Measurements from ENCODE around the gene ACY1.

Gene ACY1

DNA sequence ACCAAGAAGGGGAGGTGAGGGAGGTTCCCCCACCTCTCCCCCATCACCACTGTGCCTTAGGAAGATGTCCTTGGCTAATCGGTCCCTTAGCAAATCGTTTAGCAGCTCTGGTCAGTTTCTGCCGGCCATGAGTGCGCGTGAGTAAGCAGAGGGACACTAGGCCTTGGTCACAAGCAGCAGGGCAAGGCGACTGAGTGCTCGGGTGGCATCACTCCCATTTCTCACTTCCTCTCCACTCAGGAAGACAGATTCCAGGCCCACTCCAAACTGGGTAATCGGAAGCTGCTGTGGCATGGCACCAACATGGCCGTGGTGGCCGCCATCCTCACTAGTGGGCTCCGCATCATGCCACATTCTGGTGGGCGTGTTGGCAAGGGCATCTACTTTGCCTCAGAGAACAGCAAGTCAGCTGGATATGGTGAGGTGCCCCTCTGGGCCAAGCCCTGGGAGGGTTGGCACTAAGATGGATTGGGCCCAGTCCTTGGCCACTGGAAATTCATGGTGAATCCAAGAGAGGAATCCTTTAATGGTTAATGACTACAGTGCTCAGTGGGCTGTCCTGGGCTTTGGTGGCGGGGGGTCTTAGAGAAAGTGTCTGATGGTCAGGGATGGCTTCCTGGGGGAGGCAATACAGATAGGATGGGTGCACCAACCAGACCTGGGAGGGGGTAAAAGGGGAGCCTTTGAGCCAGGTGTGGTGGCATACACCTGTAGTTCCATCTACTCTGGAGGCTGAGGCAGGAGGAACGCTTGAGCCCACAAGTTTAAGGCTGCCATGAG is 37.2 kb upstream of the ACY1 start:
- DNase-seq (ENCODE audit: low spot score), result no peak

DNA sequence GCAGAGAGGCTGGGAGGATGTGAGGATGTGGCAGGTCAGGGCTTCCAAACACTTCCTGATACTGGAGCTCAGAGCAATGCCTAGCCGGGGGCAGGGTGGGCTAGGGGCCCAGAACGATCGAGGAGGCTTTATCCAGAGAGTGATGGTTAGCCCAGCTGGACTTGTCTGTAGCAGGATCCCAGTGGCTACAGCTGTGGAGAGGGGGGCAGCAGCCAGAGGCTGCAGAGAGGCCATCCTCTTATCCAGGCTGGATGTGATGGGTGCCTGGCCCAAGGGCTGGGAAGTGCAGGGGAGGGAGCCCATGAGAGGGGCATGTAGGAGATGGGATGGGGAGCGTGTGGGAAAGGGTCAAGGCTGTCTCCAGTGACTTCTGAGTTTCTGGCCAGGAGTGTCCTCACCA is 36.5 kb upstream of the ACY1 start:
- DNase-seq (ENCODE audit: low spot score), result no peak

DNA sequence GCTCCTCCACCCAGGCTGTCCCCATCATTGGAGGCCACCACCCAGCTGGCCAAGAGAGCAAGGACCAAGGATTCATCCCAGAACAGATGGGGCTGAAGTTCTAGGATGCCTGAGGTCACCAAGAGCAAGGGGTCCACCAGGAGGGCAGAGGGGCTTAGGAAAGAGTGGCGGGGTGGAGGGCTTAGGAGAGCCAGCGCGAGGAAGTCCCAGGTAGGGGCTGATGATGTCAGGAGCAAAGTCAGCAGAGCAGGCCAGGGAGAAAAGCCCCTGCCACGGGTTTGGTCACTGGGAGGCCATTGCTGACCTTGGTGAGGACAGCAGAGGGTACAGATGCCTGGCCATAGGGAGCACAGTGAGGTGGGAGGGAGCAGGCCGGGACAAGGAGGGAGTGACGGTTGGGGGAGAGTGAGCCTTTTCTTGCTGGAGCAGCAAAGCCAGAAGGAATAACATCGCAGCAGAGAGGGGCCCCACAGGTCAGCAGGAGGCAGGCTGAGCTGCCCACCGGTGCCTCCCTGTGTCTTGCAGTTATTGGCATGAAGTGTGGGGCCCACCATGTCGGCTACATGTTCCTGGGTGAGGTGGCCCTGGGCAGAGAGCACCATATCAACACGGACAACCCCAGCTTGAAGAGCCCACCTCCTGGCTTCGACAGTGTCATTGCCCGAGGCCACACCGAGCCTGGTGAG is 36.0 kb upstream of the ACY1 start:
- no peak for DNase-seq (ENCODE audit: low spot score)

DNA sequence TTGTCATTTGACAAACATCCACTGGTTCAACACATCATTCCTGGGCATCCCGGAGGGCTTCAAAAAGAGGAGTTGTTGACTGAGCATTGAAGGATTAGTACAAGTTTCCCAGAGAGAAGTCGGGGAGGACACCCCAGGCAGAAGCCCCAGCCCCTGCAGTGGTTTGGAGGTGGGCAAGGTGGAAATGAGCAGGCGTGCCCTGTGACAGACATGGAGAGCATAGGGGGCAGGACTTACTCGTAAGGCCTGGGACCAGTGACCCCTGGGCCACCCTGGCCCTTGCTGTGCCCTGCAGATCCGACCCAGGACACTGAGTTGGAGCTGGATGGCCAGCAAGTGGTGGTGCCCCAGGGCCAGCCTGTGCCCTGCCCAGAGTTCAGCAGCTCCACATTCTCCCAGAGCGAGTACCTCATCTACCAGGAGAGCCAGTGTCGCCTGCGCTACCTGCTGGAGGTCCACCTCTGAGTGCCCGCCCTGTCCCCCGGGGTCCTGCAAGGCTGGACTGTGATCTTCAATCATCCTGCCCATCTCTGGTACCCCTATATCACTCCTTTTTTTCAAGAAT is 35.2 kb upstream of the ACY1 start:
- DNase-seq (ENCODE audit: low spot score), result no peak

DNA sequence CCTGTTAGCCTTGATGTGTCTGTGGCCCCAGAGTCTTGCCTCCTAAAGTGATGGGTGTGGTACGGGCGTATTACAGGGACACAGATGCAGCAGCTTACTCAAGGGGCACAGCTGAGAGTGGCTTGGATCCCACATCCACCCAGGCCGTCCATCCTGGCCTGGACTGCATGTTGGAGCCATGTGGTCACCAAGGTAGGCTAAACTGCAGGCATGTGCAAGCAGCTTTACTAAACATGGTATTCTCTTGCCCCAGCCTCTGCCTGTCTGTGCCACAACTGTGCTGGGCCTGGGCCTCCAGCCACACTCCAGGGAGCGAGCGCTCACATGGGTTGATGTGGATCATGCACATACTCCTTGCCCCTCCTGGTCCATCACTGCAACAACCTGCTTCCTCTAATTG is 34.2 kb upstream of the ACY1 start:
- DNase-seq (ENCODE audit: low spot score), result no peak

DNA sequence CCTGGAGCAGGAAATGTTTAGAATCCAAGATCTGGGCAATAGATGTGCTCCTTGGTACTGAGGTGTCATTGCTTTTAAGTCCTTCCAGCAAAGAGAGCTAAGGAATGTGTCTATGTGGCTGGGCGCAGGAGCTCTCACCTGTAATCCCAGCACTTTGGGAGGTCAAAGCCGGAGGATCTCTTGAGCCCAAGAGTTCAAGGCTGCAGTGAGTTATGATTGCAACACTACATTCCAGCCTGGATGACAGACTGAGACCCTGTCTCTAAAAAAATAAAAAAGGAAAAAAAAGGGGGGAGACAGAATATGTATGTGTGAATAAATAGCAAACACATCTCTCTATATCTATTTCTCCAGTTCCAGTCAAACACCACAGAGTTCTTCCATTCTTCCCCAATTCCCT is 32.4 kb upstream of the ACY1 start:
- no peak for DNase-seq (ENCODE audit: low spot score)

DNA sequence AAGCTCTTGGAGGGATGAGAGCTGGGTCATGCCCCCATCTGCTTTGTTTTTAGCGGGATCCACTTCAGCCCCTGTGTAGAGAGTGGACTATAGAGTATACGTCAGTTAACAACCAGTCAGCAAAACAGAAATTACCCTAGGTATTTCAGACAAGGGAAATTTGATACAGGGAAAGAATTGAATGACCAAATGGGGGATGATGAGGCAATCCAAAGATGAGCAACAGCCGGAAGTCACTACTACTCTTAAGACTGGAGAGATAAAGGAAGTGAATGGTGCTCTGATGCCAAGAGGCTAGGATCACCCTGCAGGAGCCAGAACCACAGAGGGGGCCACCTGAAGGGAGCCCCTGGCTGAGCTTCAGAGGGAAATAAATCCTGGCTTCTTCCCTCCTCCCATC is 29.9 kb upstream of the ACY1 start:
- DNase-seq (ENCODE audit: low spot score), result no peak

DNA sequence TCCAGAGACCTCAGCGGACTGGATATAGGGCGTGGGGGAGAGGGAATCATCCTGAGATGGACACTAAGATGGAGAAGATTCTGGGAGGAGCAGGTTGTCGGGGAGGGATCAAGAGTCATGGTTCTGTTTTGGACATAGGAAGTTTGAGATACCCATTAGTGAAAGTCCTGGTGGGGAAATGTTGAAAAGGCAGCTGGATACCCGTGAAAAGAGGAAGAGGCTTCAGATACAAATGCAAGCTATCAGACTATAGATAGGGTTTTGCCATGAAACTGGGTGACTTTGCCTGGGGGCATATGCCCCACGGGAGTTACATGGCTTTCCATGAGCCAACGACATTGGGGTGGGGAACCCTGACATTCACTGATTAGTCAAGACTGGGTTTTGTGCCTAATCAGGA is 29.2 kb upstream of the ACY1 start:
- DNase-seq (ENCODE audit: low spot score), result no peak

DNA sequence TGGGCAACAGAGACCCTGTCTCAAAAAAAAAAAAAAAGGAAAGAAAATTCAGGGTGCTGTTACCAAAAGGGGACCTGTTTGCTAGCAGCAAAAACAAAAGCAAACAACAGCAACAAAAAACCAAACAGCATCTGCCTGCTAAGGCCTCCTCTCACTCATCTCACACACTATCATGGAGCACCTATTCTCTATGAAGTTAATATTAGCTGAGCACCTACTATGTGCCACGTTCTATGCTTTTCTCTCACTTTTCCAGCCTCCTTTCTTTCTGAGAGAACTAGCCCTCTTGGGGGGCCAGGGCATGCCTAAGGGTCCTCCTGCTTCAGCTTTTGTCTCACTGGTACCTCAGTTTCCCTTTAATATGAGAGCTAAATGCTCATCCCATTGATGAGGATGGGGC is 28.6 kb upstream of the ACY1 start:
- DNase-seq (ENCODE audit: low spot score), result no peak

DNA sequence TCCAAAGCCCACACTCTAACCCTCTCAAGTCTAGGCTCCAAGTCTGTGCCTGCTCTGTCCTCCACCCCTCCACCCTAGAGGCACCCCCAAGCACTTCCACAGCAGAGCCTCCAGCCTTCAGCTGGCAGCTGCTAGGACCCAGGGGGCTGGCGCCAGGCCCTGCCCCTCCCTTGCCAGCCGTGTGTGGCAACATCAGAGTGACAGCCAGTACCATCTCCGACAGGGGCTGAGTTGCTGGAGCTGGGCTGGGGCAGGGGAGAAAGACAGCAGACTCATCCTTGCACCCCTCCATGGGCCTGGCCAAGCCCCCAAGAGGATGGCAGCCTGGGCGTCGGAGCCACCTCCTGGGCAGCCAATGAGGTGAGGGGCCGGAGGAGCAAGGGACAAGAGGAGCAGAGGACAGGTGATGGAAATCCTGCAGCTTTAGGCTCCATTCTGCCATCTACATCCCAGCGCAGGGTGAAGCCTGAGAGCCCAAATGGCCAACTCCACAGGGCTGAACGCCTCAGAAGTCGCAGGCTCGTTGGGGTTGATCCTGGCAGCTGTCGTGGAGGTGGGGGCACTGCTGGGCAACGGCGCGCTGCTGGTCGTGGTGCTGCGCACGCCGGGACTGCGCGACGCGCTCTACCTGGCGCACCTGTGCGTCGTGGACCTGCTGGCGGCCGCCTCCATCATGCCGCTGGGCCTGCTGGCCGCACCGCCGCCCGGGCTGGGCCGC is 28.0 kb upstream of the ACY1 start, which contains the start of gene GPR62:
TSS of gene GPR62 (plus strand) at position 207 of the 718 bp plus-strand sequence. CDS start at position 479, 272 bp downstream.
- no peak for DNase-seq (ENCODE audit: low spot score)

DNA sequence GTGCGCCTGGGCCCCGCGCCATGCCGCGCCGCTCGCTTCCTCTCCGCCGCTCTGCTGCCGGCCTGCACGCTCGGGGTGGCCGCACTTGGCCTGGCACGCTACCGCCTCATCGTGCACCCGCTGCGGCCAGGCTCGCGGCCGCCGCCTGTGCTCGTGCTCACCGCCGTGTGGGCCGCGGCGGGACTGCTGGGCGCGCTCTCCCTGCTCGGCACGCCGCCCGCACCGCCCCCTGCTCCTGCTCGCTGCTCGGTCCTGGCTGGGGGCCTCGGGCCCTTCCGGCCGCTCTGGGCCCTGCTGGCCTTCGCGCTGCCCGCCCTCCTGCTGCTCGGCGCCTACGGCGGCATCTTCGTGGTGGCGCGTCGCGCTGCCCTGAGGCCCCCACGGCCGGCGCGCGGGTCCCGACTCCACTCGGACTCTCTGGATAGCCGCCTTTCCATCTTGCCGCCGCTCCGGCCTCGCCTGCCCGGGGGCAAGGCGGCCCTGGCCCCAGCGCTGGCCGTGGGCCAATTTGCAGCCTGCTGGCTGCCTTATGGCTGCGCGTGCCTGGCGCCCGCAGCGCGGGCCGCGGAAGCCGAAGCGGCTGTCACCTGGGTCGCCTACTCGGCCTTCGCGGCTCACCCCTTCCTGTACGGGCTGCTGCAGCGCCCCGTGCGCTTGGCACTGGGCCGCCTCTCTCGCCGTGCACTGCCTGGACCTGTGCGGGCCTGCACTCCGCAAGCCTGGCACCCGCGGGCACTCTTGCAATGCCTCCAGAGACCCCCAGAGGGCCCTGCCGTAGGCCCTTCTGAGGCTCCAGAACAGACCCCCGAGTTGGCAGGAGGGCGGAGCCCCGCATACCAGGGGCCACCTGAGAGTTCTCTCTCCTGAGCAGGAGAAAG is 27.2 kb upstream of the ACY1 start:
- no peak for DNase-seq (ENCODE audit: low spot score)

DNA sequence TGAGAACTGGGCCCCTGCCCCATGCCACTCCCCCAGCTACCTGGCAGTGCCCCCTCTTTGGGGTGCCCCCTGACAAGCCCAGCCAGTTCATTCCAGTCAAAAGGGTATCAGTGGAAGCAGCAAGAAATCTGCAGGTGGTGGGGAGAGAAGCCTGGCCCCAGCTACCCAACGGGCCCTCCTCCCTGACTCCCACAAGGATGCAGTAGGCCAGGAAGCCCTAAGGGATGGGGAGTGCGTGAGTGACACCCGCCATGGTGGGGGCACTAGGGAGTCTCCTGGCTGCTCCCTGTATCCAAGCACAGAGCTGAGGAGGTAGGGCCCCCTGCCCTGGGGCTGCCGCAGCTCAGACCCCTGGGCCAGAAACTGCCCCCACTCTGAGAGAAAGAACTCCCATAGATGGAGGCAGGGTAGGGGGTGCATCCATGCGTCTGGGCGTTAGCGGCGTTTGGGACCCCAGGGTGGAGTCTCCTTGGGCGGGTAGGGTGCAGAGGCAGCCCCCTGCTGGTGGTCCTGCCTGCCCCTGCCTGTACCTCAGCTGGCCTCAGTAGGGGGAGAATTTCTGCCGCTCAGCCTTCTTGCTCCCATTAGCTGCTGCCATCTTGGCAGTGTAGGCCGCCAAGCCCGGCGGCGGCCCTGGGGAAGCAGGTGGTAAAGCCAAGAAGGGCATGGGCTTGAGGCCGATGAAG is 25.7 kb upstream of the ACY1 start:
- DNase-seq (ENCODE audit: low spot score), result no peak

DNA sequence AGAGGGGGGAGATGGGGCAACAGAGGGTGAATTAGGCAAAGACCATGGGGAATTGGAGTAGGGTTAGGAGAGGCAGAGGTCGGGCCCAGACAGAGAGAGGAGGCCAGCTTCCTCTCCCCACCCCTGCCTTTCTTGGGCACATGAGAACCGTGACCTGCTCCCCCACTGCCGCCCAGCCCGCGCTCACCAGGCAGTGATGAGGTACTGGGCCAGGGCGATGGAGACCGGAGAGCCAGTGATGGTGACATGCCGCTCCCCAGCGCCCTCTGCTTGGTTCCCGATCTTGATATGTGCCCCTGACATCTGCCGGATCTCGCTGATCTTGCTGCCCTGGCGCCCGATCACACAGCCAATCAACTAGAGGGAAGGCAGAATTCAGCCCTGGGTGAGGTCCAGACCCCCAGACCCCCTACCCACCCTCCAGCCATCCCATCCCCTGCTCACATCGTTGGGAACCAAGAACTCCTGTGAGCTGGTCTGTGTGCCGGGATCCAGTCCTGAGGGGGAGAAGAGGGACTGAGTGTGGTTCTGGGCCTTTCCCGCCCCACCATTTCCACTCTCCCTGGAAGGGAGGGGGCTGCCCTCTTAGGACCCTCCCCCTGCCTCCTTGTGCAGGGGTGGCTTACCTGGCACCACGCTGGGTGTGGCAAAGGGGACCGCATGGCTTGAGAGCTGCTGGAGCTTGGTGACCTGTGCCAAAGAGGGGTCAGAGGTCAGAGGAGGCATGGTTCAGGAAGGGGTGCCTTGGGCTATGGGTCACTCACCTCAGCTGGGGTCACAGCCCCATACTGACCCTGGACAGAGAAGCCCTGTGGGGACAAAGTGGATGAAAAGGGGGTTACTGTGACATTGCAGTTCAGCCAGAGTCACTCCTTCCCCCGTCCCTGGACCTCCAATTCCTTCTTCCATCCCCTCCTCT is 24.5 kb upstream of the ACY1 start:
- no peak for DNase-seq (ENCODE audit: low spot score)

DNA sequence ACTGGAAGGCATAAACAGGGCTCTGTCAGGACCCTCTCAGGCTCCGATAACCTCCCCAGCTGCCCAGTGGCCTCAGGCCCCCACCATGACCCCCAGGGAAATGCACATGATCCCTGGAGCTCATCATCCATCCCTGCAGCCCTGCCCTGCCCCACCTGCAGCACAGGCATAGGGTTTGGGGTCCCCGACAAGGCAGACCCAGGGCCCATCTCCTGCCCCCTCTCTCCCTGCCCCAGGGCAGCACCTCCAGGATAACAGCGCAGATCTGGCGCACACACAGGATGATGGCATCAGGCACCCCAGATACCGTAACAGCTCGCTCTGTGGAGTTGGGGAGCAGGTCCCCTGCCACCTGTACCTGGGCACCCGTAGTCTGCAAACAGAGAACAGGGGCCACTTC is 23.7 kb upstream of the ACY1 start:
- no peak for DNase-seq (ENCODE audit: low spot score)

DNA sequence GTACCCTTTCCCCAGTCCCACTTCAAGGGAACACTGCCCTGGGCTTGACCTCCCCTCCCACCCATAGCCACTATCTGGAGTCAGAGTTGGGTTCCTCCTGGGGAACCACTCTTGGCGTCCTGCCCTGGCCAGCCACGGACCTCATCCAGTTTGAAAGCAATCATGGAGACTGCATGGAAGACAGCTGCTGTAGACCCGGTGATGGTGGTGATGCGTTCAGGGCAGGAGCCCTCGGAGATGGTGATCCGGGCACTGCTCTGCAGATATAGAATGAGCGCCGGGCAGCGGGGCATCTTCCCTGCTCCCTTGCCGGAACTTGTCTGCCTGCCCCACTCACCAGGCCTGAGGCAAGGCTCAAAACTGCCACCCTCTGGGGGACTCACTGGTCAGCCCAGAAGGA is 22.9 kb upstream of the ACY1 start:
- DNase-seq (ENCODE audit: low spot score), result no peak

DNA sequence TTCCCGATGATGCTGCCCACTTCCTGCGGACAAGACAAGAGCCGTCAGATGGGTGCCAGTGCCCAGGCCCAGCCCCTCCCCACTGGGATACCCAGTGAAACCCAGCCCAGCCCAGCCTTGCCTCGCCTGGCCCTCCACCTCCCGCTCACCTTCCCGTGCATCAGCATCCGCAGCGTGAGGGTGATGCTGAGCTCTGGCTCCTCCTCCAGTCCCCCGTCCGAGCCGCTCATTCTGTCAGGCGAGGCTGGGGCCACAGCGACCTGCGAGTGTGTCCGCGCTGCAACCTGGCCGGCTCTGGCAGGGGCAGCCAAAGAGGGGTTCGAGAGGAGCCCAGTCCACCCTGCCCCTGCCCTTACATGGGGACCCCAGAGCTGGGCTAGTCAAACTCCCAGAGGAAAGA is 22.3 kb upstream of the ACY1 start:
- no peak for DNase-seq (ENCODE audit: low spot score)

DNA sequence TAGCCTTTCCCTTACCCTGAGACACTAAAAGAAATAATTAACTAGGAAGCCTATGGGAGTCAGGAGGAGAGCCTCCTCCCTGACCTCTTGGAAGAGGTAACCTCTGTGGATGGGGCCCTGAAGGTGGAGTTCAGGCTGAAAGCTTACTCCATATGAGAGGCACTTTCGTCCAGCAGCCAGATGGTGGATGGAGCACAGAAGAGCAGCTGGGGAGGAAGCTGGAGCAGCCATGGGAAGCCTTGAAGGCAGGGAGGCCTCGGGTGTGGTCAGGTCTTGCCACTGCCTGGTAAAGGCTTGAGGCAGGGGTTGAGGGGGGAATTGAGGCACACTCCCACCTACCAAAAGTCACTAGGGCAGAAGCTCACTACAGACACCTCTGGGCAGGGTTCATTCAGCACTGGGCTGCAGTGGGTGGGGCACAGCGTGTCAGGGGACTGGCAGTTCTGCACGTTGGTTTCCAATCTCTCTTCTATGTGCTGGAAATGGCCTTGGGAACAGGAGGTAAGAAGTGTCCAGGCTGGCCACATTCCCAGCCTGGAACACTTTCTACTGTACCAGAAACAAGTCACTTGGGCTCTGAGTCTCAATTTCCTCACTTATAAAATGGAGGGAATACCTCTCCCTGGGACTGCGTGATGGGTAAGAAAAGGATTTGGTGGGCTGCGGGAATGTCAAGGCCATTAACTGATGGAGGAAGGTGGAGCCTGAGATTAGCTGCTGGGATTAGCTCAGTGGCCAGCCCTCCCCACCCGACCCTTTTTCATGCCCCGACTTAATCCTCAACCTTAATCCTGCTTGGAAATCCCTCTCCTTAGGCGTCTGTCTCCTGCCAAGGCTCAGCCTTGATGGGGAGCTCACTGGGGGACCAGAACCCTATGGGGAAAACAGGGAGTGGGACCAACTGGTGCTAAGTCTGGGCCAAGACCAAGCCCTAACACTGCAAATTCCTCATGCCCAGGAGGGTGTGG is 21.4 kb upstream of the ACY1 start:
- DNase-seq (ENCODE audit: low spot score), result no peak

DNA sequence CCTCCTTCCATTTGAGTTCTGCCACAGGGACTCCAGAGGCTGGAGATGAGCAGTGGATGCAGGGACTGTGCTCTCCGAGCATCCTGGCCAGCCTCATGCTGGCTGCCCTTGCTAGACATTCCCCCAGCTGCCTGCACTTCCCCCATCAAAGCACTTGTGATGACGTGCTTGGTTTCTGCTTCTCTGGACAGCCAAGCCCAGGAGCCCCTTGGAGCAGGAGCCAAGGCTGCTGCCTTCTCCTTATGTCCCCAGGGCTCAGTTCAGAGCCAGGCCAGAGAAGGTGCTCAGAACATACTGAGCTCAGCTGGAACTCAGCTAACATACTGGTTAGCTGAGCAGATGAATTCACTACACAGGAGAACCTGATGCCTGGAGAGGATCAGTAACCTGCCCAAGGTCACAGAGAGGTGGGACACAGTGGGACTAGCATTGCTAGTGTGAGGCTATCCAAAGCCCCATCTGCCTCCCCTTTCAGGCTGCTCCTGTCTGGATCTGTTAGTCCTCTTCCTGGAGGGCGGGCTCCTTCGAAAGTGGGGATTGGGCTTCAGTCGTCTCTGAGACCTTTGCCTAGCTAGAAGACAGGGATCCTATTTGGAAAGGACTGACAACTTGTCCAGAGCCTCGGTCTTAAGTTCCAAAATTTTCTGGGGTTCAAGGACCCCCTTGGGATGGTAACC is 20.3 kb upstream of the ACY1 start:
- DNase-seq (ENCODE audit: low spot score), result no peak
